ENCODE data around the gene SPATA12. TPM values are rescaled to one million over a fixed set of nuclear protein-coding genes. Genes with fewer than 3 reads are reported as not detected.
"Not testable (repeated sequence)": the region's sequence is repeated elsewhere in the genome, so short reads cannot be mapped to it uniquely, and the experiment has no call there.

Gene SPATA12
- total RNA-seq, 1 donor from 2014 or later, result 1.9 TPM

GRCh38 chr3:57082481-57082880 is 22.0 kb downstream of the SPATA12 start:
- DNase-seq (ENCODE audit: low spot score), result no peak

GRCh38 chr3:57083266-57083995 is 23.0 kb downstream of the SPATA12 start:
- DNase-seq (ENCODE audit: low spot score), result not testable (repeated sequence)

- DNase-seq (ENCODE audit: low spot score), result no peak
Observed at GRCh38 chr3:57085211-57085610, 24.7 kb downstream of the SPATA12 start.

- no peak for DNase-seq (ENCODE audit: low spot score)
Observed at GRCh38 chr3:57086201-57086600, 25.7 kb downstream of the SPATA12 start.

- no peak for DNase-seq (ENCODE audit: low spot score)
Observed at GRCh38 chr3:57087361-57088092, 27.1 kb downstream of the SPATA12 start.

GRCh38 chr3:57088503-57088902 is 28.0 kb downstream of the SPATA12 start:
- DNase-seq (ENCODE audit: low spot score), result no peak

- no peak for DNase-seq (ENCODE audit: low spot score)
Observed at GRCh38 chr3:57089043-57089442, 28.6 kb downstream of the SPATA12 start.

GRCh38 chr3:57091521-57092273 is 31.2 kb downstream of the SPATA12 start:
- no peak for DNase-seq (ENCODE audit: low spot score)

GRCh38 chr3:57093489-57093888 is 33.0 kb downstream of the SPATA12 start:
- DNase-seq (ENCODE audit: low spot score), result no peak

GRCh38 chr3:57093971-57094535 is 33.6 kb downstream of the SPATA12 start:
- DNase-seq (ENCODE audit: low spot score), result no peak

- peak; percentile 34 for DNase-seq (ENCODE audit: low spot score)
Observed at GRCh38 chr3:57094575-57094974, 34.1 kb downstream of the SPATA12 start.

- DNase-seq (ENCODE audit: low spot score), result no peak
Observed at GRCh38 chr3:57095363-57095762, 34.9 kb downstream of the SPATA12 start.

- DNase-seq (ENCODE audit: low spot score), result no peak
Observed at GRCh38 chr3:57097536-57097935, 37.1 kb downstream of the SPATA12 start.

GRCh38 chr3:57098418-57099310 is 38.2 kb downstream of the SPATA12 start:
- DNase-seq (ENCODE audit: low spot score), result no peak

- DNase-seq (ENCODE audit: low spot score), result peak; percentile 82
Observed at GRCh38 chr3:57100046-57100695, 39.7 kb downstream of the SPATA12 start.

- no peak for DNase-seq (ENCODE audit: low spot score)
Observed at GRCh38 chr3:57105585-57105984, 45.1 kb downstream of the SPATA12 start.

GRCh38 chr3:57108684-57109083 is 48.2 kb downstream of the SPATA12 start:
- DNase-seq (ENCODE audit: low spot score), result no peak

GRCh38 chr3:57109437-57110199 is 49.2 kb downstream of the SPATA12 start:
- no peak for DNase-seq (ENCODE audit: low spot score)

GRCh38 chr3:57110214-57110613 is 49.8 kb downstream of the SPATA12 start:
- DNase-seq (ENCODE audit: low spot score), result no peak

- DNase-seq (ENCODE audit: low spot score), result no peak
Observed at GRCh38 chr3:57110798-57111197, 50.3 kb downstream of the SPATA12 start.

Data from umbilical cord (tissue), 2 donors.